Stomach (tissue), 9 donors: Measurements from ENCODE around the gene LCN1. TPM values are rescaled to one million over a fixed set of nuclear protein-coding genes. Genes with fewer than 3 reads are reported as not detected.

Experiments used
- DNase-seq, 2 donors: peaks; one replicate each; pipeline versions ENCODE4 v3.0.0 to v3.0.0-alpha.2; 2013 to 2019
- H3K27ac ChIP-seq, 5 donors: fragments of 200-600 bp in 4 of 5; sonication (generic) in 4 of 5; one replicate each; pipeline ENCODE4 v1.5.1; 2013 to 2019; ENCODE audit warnings: mild to moderate bottlenecking in 1 of 5, moderate library complexity in 1 of 5
- H3K27me3 ChIP-seq, 3 donors: fragments of 200-600 bp; sonication (generic); one replicate each; pipeline ENCODE4 v1.5.1; 2017 to 2019; ENCODE audit warnings: mixed run types in 1 of 3
- H3K36me3 ChIP-seq, 4 donors: fragments of 200-600 bp; sonication (generic); 1 replicate in 3 of 4; 2 replicates in 1 of 4; pipeline ENCODE4 v1.5.1; 2016 to 2019
- H3K4me1 ChIP-seq, 4 donors: fragments of 200-600 bp; sonication (generic); one replicate each; pipeline ENCODE4 v1.5.1; 2016 to 2019
- H3K4me3 ChIP-seq, 4 donors: fragments of 200-600 bp; sonication (generic) in 3 of 4; one replicate each; pipeline ENCODE4 v1.5.1; 2016 to 2019; ENCODE audit warnings: mild to moderate bottlenecking in 1 of 4
- H3K9me3 ChIP-seq, 4 donors: fragments of 200-600 bp; sonication (generic); one replicate each; pipeline ENCODE4 v1.5.1; 2016 to 2019
- EP300 ChIP-seq: sonication (generic); formaldehyde crosslinking; IDR thresholded peaks from one replicate; pipeline ENCODE4 v1.6.1; 2017; ENCODE audit warnings: antibody characterized with exemption
- POLR2A ChIP-seq, 4 donors: fragments of 450-650 bp; IDR thresholded peaks; one replicate each; pipeline ENCODE4 v1.6.1; 2016; ENCODE audit warnings: antibody characterized with exemption in 4 of 4, control low read depth in 2 of 4, mild to moderate bottlenecking in 1 of 4, moderate library complexity in 1 of 4
- POLR2AphosphoS5 ChIP-seq, 3 donors: sonication (generic); formaldehyde crosslinking; IDR thresholded peaks; one replicate each; pipeline ENCODE4 v1.6.1; 2016; ENCODE audit warnings: antibody characterized with exemption in 3 of 3
- WGBS, 5 donors: extraction: QIAGEN DNeasy Blood & Tissue Kit in 3 of 5; methylation state at CpG; one replicate each; pipeline versions ENCODE4 v1.1.5 to v1.1.7; 2013 to 2018; 5-methylcytosine and 5-hydroxymethylcytosine counted together
- intact Hi-C: fragments of 100-400 bp; cut with DNase I; formaldehyde crosslinking; loops from one replicate; pipeline ENCODE4 v1.15.1; 2023; ENCODE audit warnings: low total_unique reads
- polyA plus RNA-seq, 3 donors: library from polyadenylated mRNA; stranded (reverse); fragments of 200-250 nt; gene quantifications; one replicate each; pipeline ENCODE4 v1.2.3, GENCODE V29; 2013
- total RNA-seq, 5 donors: library from RNA; depleted of rRNA; stranded (reverse); fragments of >200 nt; gene quantifications; one replicate each; pipeline versions ENCODE4 v1.1.0 to v1.2.3, GENCODE V29; 2014 to 2016
- TF ChIP-seq, protein P1 (sequence below), 7 experiments: fragments of 450-650 bp in 4 of 7; fragments of 200-600 bp in 3 of 7; sonication (generic) in 3 of 7; IDR thresholded peaks; one replicate each; pipeline ENCODE4 v1.5.1; 2016 to 2019; ENCODE audit warnings: antibody characterized with exemption in 7 of 7, control low read depth in 2 of 7, mild to moderate bottlenecking in 1 of 7
- donor health status: healthy with polysubstance abuse.
- donor health status: Bipolar disorder and iron deficiency.
- donor health status: healthy.

Gene LCN1
- total and polyA plus RNA-seq, 8 donors: not detected

DNA sequence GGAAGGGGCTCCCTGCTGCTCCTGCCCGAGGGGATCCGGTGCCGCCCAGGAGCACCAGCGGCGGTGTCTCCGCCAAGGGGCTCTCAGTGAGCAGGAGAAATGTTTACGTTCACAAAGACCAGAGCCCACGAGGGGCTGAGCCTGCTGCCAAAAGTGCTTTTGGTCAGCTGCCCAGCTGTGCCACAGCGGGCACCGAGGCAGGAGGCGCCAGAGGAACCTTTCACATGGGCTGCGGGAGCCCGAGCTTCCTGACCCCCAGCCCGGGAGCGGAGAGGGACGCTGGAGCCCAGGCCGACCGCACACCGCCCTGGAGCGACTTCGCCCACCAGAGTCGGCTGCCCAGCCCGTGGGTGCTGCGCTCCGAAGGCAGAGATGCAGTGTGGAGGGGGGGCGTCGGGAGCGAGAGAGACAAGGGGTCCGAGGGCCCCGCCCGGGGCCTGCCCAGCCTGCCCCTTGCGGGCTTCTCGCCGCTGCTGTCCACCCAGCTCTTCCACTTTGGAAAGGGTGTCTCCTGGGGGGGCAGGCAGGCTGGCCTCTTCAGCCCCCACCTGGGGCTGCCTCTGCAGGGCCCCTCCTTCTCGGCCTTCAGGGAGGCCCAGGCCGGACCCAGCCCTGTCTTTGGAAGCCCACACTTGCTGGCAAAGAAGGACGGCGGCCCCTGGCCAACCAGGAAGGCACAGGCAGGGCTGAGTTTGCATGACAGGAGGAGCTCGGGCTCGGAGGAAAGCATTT is 33.8 kb upstream of the LCN1 start:
- 88 to 94% (median 93%) methylated on average over 32 to 40 of the region's 40 CpGs for WGBS, 5 donors
- no peaks in the 10 kb centered on the region for H3K27me3 ChIP-seq
- no peak for DNase-seq
- intact Hi-C loops: no loop called here
- H3K4me3 ChIP-seq: no peak overlapping the region
- H3K9me3 ChIP-seq: no peaks in the 10 kb centered on the region
- TF ChIP-seq, protein P1, sequence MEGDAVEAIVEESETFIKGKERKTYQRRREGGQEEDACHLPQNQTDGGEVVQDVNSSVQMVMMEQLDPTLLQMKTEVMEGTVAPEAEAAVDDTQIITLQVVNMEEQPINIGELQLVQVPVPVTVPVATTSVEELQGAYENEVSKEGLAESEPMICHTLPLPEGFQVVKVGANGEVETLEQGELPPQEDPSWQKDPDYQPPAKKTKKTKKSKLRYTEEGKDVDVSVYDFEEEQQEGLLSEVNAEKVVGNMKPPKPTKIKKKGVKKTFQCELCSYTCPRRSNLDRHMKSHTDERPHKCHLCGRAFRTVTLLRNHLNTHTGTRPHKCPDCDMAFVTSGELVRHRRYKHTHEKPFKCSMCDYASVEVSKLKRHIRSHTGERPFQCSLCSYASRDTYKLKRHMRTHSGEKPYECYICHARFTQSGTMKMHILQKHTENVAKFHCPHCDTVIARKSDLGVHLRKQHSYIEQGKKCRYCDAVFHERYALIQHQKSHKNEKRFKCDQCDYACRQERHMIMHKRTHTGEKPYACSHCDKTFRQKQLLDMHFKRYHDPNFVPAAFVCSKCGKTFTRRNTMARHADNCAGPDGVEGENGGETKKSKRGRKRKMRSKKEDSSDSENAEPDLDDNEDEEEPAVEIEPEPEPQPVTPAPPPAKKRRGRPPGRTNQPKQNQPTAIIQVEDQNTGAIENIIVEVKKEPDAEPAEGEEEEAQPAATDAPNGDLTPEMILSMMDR (IDR thresholded peaks at IDR 0.05): no peak
- no peak for TF ChIP-seq POLR2AphosphoS5 (IDR thresholded peaks at IDR 0.05)
- no peak for TF ChIP-seq POLR2A (IDR thresholded peaks at IDR 0.05)
- TF ChIP-seq EP300: no peak
- no peaks in the 10 kb centered on the region for H3K4me1 ChIP-seq
- H3K27ac ChIP-seq: no peak overlapping the region
- H3K36me3 ChIP-seq: peaks cover 29 to 80% (median 72%) of the 10 kb centered on the region in 4 donors

- no peak for DNase-seq
- WGBS, 5 donors: 94 to 95% (median 95%) methylated on average over 18 of the region's 18 CpGs
- TF ChIP-seq POLR2AphosphoS5 (IDR thresholded peaks at IDR 0.05): no peak
- TF ChIP-seq, protein P1 (IDR thresholded peaks at IDR 0.05): no peak
- no peak for TF ChIP-seq POLR2A (IDR thresholded peaks at IDR 0.05)
- TF ChIP-seq EP300: no peak
Measured at GRCh38 chr9:135488013-135488330, 33.3 kb upstream of the LCN1 start.

GRCh38 chr9:135488527-135488926 is 32.7 kb upstream of the LCN1 start:
- TF ChIP-seq, protein P1 (IDR thresholded peaks at IDR 0.05): no peak
- TF ChIP-seq EP300 (no peak), POLR2AphosphoS5 (IDR thresholded peaks at IDR 0.05) (no peak), POLR2A (IDR thresholded peaks at IDR 0.05) (no peak)
- H3K9me3 ChIP-seq: no peaks in the 10 kb centered on the region
- H3K4me3 ChIP-seq: no peak overlapping the region
- H3K27ac ChIP-seq: no peak overlapping the region
- no peak for DNase-seq
- intact Hi-C loops: no loop called here
- no peaks in the 10 kb centered on the region for H3K27me3 ChIP-seq
- H3K4me1 ChIP-seq: no peaks in the 10 kb centered on the region
- H3K36me3 ChIP-seq: peaks cover 29 to 77% (median 67%) of the 10 kb centered on the region in 4 donors
- 90 to 94% (median 92%) methylated on average over 13 to 17 of the region's 17 CpGs for WGBS, 5 donors

More at GRCh38 chr9:135488013-135488330, 33.3 kb upstream of the LCN1 start:
- Histone ChIP-seq H3K4me3 (no peak overlapping the region), H3K27ac (no peak overlapping the region), H3K4me1 (no peaks in the 10 kb centered on the region), H3K27me3 (no peaks in the 10 kb centered on the region), H3K36me3 (peaks cover 29 to 80% (median 72%) of the 10 kb centered on the region in 4 donors), H3K9me3 (no peaks in the 10 kb centered on the region)
- intact Hi-C loops: no loop called here

DNA sequence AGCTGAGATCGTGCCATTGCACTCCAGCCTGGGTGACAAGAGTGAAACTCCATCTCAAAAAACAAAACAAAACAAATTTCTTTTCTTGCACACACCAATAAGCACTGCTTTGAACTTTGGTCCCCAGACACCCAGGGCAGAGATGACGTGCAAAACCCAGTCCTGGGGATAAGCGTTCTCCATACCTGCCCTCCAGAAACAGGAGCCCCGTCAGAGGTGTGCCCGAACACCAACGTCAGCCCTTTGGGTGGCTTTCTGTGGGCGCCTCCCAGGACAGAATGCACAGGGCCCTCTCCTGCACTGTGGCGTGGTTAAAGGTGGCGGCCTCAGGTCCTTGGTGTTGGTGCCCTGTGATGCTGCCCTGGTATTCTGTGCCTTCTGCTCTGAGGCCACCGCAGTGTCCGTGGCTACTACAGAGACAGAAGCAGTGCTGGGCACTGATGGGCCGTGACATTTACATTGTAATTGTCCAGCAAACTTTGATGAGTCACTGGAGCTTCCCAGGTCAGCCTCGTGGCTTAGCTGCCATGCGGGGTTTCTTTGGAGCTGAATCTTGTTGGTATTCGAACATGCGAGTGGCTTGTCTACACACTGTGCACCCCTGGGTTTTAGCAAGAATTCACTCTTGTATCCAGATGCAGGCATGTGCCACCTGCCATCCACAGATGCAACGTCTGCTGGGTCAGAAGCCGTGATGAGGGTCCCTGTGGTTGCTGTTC is 31.9 kb upstream of the LCN1 start:
- no peak overlapping the region for H3K27ac ChIP-seq
- TF ChIP-seq POLR2A (IDR thresholded peaks at IDR 0.05): no peak
- TF ChIP-seq POLR2AphosphoS5 (IDR thresholded peaks at IDR 0.05): no peak
- no peak for TF ChIP-seq EP300
- TF ChIP-seq, protein P1 (IDR thresholded peaks at IDR 0.05): no peak
- DNase-seq: no peak
- H3K36me3 ChIP-seq: peaks cover 23 to 69% (median 59%) of the 10 kb centered on the region in 4 donors
- intact Hi-C loops: no loop called here
- H3K9me3 ChIP-seq: no peaks in the 10 kb centered on the region
- 84 to 90% (median 87%) methylated on average over 16 to 18 of the region's 18 CpGs for WGBS, 5 donors
- H3K4me1 ChIP-seq: no peaks in the 10 kb centered on the region
- H3K4me3 ChIP-seq: no peak overlapping the region
- no peaks in the 10 kb centered on the region for H3K27me3 ChIP-seq
